ENCODE results near the gene SSR4. TPM values are rescaled to one million over a fixed set of nuclear protein-coding genes. Genes with fewer than 3 reads are reported as not detected.

SSR4 gene
- total and polyA plus RNA-seq, 4 donors = 125 to 459 (median 304) TPM

DNA sequence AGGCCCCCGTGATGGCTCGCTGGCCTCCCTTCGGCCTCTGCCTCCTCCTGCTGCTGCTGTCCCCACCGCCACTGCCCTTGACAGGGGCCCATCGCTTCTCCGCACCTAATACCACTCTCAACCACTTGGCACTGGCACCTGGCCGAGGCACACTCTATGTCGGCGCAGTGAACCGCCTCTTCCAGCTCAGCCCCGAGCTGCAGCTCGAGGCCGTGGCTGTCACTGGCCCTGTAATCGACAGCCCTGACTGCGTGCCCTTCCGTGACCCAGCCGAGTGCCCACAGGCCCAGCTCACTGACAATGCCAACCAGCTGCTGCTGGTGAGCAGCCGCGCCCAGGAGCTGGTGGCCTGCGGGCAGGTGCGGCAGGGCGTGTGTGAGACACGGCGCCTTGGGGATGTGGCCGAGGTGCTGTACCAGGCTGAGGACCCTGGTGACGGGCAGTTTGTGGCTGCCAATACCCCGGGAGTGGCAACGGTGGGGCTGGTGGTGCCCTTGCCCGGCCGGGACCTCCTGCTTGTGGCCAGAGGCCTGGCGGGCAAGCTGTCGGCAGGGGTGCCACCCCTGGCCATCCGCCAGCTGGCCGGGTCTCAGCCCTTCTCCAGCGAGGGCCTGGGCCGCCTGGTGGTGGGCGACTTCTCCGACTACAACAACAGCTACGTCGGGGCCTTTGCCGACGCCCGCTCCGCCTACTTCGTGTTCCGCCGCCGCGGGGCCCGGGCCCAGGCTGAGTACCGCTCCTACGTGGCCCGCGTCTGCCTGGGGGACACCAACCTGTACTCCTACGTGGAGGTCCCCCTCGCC, 27.4 kb upstream of the SSR4 start:
- no peaks in the 10 kb centered on the region for H3K36me3 ChIP-seq (ENCODE audit: control insufficient read depth in 4 of 4, insufficient read depth in 3 of 4, low read depth in 1 of 4, low read length in 3 of 4)
- no peaks in the 10 kb centered on the region for H3K27me3 ChIP-seq (ENCODE audit: control insufficient read depth in 4 of 4, insufficient read depth in 4 of 4, low read length in 3 of 4)
- no peak for DNase-seq (ENCODE audit: low spot score)
- H3K27ac ChIP-seq (ENCODE audit: low read depth in 1 of 2, low read length in 2 of 2) = no peak overlapping the region
- peaks cover 0 to 7% (median 0%) of the 10 kb centered on the region in 4 donors for H3K4me1 ChIP-seq (ENCODE audit: control insufficient read depth in 4 of 4, insufficient read depth in 4 of 4, low read length in 3 of 4)
- no peak overlapping the region for H3K9ac ChIP-seq (ENCODE audit: low read depth in 1 of 2, low read length in 2 of 2)
- H3K9me3 ChIP-seq (ENCODE audit: control insufficient read depth in 4 of 4, low read length in 3 of 4) = no peaks in the 10 kb centered on the region
- TF ChIP-seq YY1 (IDR thresholded peaks at IDR 0.05) (no peak), RAD21 (IDR thresholded peaks at IDR 0.05) (no peak), HNF4G (IDR thresholded peaks at IDR 0.05) (no peak), JUND (IDR thresholded peaks at IDR 0.05) (no peak), EGR1 (IDR thresholded peaks at IDR 0.05; ENCODE audit: low read depth in 2 of 2) (no peak), GABPA (IDR thresholded peaks at IDR 0.05 in 1 of 2, conservative IDR thresholded peaks at IDR 0.05 in 1 of 2) (no peak), NR2F2 (IDR thresholded peaks at IDR 0.05) (no peak), HNF4A (conservative IDR thresholded peaks at IDR 0.05) (no peak), FOXA1 (IDR thresholded peaks at IDR 0.05) (no peak), SP1 (IDR thresholded peaks at IDR 0.05) (no peak), TAF1 (conservative IDR thresholded peaks at IDR 0.05) (no peak), RXRA (IDR thresholded peaks at IDR 0.05) (no peak)
- TF ChIP-seq, protein P1, sequence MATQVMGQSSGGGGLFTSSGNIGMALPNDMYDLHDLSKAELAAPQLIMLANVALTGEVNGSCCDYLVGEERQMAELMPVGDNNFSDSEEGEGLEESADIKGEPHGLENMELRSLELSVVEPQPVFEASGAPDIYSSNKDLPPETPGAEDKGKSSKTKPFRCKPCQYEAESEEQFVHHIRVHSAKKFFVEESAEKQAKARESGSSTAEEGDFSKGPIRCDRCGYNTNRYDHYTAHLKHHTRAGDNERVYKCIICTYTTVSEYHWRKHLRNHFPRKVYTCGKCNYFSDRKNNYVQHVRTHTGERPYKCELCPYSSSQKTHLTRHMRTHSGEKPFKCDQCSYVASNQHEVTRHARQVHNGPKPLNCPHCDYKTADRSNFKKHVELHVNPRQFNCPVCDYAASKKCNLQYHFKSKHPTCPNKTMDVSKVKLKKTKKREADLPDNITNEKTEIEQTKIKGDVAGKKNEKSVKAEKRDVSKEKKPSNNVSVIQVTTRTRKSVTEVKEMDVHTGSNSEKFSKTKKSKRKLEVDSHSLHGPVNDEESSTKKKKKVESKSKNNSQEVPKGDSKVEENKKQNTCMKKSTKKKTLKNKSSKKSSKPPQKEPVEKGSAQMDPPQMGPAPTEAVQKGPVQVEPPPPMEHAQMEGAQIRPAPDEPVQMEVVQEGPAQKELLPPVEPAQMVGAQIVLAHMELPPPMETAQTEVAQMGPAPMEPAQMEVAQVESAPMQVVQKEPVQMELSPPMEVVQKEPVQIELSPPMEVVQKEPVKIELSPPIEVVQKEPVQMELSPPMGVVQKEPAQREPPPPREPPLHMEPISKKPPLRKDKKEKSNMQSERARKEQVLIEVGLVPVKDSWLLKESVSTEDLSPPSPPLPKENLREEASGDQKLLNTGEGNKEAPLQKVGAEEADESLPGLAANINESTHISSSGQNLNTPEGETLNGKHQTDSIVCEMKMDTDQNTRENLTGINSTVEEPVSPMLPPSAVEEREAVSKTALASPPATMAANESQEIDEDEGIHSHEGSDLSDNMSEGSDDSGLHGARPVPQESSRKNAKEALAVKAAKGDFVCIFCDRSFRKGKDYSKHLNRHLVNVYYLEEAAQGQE (IDR thresholded peaks at IDR 0.05) = no peak
- TF ChIP-seq, protein P2, sequence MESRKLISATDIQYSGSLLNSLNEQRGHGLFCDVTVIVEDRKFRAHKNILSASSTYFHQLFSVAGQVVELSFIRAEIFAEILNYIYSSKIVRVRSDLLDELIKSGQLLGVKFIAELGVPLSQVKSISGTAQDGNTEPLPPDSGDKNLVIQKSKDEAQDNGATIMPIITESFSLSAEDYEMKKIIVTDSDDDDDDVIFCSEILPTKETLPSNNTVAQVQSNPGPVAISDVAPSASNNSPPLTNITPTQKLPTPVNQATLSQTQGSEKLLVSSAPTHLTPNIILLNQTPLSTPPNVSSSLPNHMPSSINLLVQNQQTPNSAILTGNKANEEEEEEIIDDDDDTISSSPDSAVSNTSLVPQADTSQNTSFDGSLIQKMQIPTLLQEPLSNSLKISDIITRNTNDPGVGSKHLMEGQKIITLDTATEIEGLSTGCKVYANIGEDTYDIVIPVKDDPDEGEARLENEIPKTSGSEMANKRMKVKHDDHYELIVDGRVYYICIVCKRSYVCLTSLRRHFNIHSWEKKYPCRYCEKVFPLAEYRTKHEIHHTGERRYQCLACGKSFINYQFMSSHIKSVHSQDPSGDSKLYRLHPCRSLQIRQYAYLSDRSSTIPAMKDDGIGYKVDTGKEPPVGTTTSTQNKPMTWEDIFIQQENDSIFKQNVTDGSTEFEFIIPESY (IDR thresholded peaks at IDR 0.05) = no peak
- TF ChIP-seq, protein P3, sequence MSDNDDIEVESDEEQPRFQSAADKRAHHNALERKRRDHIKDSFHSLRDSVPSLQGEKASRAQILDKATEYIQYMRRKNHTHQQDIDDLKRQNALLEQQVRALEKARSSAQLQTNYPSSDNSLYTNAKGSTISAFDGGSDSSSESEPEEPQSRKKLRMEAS (IDR thresholded peaks at IDR 0.05) = no peak
- TF ChIP-seq, protein P4, sequence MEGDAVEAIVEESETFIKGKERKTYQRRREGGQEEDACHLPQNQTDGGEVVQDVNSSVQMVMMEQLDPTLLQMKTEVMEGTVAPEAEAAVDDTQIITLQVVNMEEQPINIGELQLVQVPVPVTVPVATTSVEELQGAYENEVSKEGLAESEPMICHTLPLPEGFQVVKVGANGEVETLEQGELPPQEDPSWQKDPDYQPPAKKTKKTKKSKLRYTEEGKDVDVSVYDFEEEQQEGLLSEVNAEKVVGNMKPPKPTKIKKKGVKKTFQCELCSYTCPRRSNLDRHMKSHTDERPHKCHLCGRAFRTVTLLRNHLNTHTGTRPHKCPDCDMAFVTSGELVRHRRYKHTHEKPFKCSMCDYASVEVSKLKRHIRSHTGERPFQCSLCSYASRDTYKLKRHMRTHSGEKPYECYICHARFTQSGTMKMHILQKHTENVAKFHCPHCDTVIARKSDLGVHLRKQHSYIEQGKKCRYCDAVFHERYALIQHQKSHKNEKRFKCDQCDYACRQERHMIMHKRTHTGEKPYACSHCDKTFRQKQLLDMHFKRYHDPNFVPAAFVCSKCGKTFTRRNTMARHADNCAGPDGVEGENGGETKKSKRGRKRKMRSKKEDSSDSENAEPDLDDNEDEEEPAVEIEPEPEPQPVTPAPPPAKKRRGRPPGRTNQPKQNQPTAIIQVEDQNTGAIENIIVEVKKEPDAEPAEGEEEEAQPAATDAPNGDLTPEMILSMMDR (IDR thresholded peaks at IDR 0.05; ENCODE audit: low read depth, low read length, missing input control) = no peak
- TF ChIP-seq, protein P5, sequence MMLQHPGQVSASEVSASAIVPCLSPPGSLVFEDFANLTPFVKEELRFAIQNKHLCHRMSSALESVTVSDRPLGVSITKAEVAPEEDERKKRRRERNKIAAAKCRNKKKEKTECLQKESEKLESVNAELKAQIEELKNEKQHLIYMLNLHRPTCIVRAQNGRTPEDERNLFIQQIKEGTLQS (IDR thresholded peaks at IDR 0.05) = no peak
- WGBS = 84% methylated on average over 56 of the region's 56 CpGs
- H3K4me3 ChIP-seq (ENCODE audit: low read depth in 1 of 3, low read length in 3 of 3) = no peak overlapping the region

Data from liver (tissue), 9 donors.